NCI-H460 (cell line): ENCODE data around the gene DSP. TPM values are rescaled to one million over a fixed set of nuclear protein-coding genes. Genes with fewer than 3 reads are reported as not detected.

Experiments used
- DNase-seq: peaks from one replicate; pipeline ENCODE4 v3.0.0-alpha.2; 2016; ENCODE audit warnings: low read depth; ENCODE audit errors: extremely low read depth
- total RNA-seq: library from RNA; depleted of rRNA; stranded (reverse); fragments of >200 nt; shearing (Covaris generic); gene quantifications from 2 replicates; pipeline ENCODE4 v1.2.3, GENCODE V29; 2014

DSP gene
- total RNA-seq, 1 experiment from 2014 or later = 0.07 TPM

GRCh38 chr6:7537565-7538174 lies 3.8 kb upstream of the DSP start:
- no peak for DNase-seq

- DNase-seq = no peak
Observed at GRCh38 chr6:7538484-7538883, 3.0 kb upstream of the DSP start.

GRCh38 chr6:7540595-7540994 lies 876 bp upstream of the DSP start:
- no peak for DNase-seq

- DNase-seq = no peak
Observed at GRCh38 chr6:7542065-7542873, 798 bp downstream of the DSP start.

- no peak for DNase-seq
Observed at GRCh38 chr6:7542874-7543624, 1.6 kb downstream of the DSP start.

- no peak for DNase-seq
Observed at GRCh38 chr6:7543789-7544424, 2.4 kb downstream of the DSP start.

GRCh38 chr6:7544597-7544996 lies 3.1 kb downstream of the DSP start:
- no peak for DNase-seq

GRCh38 chr6:7545316-7546019 lies 4.0 kb downstream of the DSP start:
- DNase-seq = no peak

- DNase-seq = no peak
Observed at GRCh38 chr6:7546020-7546369, 4.5 kb downstream of the DSP start.

- no peak for DNase-seq
Observed at GRCh38 chr6:7546383-7546782, 4.9 kb downstream of the DSP start.

- no peak for DNase-seq
Observed at GRCh38 chr6:7546896-7547295, 5.4 kb downstream of the DSP start.

- no peak for DNase-seq
Observed at GRCh38 chr6:7547315-7547714, 5.8 kb downstream of the DSP start.

- DNase-seq = no peak
Observed at GRCh38 chr6:7550433-7550801, 8.9 kb downstream of the DSP start.

- DNase-seq = no peak
Observed at GRCh38 chr6:7554533-7555275, 13.2 kb downstream of the DSP start.

GRCh38 chr6:7555671-7556070 lies 14.2 kb downstream of the DSP start:
- no peak for DNase-seq

- DNase-seq = no peak
Observed at GRCh38 chr6:7556394-7557106, 15.1 kb downstream of the DSP start.

- no peak for DNase-seq
Observed at GRCh38 chr6:7557652-7558051, 16.2 kb downstream of the DSP start.

GRCh38 chr6:7558781-7559180 lies 17.3 kb downstream of the DSP start:
- DNase-seq = no peak

GRCh38 chr6:7559196-7559595 lies 17.7 kb downstream of the DSP start:
- no peak for DNase-seq
